NCI-H69 (cell line): ENCODE results near the gene SYNRG.
A peak's percentile ranks its signal among the peaks of the same experiment; 100 is the strongest.

Experiments
- DNase-seq: peaks from one replicate; lab custom pipeline; 2025; lab: John Stamatoyannopoulos, UW

The SYNRG gene

DNA sequence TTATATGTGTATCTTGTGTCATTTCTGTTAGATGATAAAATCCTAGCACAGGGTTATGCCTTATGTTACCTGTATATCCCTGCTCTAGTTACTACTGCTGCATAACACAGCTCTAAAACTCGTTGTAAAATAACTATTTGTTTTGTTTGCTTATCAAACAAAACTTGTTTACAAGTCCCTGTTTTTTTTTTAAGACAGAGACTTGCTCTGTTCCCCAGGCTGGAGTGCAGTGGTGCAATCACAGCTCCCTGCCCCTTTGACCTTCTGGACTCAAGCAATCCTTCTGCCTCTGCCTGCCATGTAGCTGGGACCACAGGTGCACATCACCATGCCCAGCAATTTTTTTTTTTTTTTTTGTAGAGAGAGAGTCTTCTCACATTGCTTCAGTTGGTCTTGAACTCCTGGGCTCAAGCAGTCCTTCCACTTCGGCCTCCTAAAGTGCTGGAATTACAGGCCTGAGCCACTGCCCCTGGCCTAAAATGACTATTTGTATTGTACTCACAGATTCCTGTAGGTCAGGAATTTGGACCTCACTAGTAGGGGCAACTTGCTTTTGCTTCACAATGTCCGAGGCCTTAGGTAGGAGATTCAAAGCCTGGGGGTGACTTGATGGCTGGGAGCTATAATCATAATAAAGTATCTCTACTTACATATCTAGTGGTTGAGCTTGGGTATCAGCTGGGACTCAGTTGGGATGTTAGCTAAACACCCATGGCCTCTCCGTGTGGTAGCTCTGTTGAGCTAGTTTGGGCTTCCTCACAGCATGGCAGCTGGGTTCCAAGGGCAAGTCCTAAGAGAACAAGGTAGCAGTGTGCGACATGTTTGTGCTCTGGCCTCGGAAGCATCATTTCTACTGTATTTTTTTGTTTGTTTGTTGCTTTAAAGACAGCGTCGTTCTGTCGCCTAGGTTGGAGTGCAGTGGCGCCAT is 106.9 kb downstream of the SYNRG start:
- DNase-seq = no peak

DNA sequence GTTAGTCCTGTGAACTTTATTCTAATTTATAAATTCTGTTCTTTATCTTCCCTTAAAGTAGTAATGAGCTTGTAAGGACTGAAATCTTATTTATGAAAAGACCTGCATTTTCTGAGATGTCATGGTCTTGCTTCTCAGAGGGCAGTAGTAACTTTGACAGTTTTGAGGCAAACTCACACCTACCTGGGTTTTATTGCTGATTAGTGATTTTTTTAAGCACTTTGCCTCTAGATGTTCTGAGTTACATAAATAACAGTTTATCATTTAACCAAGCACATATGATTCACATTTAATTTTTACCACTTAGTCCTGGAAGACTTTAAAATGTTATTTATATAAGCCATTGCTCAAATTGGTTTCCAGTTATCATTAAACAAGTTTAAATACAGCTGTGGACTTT is 108.8 kb downstream of the SYNRG start:
- no peak for DNase-seq

DNA sequence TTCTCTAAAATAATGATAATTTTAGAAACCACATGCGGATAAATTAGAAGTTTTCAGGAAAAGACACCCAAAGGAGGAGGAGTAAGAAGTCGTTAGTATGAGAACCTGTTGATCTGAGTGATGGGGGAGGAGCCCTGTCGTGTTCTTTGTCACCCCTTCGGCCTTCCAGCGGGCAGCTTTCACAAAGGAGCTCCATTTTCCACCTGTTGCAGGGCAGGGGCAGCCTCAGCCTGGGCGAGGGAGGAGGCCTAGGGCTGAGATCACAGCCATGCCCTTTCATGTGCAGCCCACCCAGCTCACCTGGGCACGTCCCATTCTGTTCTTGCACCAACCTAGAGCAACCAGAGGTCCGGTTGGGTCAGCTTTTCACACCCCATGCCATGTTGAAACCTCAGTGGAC is 114.2 kb downstream of the SYNRG start:
- DNase-seq = peak; percentile 18

DNA sequence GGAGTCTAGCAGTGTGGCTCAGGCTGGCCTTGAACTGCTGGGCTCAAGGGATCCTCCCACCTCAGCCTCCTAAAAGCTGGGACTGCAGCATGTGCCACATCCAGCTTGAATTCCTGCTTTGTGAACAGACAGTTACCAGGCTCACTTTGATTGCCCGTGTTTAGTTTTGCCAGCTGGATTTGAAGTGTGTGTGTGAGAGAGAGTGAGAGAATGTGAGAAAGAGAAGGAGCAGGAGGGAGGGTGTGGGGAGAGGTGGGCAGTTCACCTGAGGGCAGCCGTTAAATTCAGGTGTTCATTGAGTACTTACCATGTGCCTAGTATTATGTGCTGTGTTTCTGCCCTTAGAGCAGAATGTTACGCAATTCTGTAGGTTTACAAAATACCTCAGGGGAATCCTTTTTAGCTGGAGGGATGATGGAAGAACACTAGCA is 114.8 kb downstream of the SYNRG start:
- DNase-seq = peak; percentile 35

DNA sequence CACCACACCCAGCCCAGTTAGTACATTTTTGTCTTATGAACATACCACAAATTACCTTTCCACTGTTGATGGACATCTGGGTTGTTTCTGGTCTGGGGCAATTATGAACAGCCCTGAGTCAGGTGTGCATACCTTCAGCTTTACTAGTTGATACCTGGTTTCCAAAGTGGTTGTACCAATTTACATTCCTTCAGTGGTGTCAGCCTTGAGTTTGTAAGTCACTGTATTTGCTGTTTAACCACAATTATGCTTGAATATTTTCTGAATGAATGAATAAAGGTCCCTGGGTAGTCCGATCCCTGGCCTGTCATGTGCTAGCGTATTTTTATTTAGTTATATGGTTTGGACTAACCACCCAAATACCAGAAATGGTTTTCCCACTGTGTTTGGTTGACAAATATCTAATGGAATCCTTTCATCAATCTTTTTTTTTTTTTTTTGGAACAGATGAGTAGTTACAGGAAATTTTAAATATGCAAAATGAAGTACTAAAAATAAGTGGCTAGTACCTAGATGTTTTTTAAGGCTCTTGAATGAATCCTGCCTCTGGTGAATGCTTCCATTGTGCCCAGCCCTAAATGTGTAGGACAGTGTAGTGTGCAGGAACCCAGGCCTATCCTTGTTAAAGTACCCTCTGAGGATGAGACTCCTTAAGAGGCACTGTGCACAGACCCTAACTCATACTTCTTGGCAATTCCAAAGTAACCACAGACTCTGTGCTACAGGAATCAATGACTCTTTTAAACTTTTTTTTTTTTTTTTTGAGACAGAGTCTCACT is 115.8 kb downstream of the SYNRG start:
- DNase-seq = no peak

DNA sequence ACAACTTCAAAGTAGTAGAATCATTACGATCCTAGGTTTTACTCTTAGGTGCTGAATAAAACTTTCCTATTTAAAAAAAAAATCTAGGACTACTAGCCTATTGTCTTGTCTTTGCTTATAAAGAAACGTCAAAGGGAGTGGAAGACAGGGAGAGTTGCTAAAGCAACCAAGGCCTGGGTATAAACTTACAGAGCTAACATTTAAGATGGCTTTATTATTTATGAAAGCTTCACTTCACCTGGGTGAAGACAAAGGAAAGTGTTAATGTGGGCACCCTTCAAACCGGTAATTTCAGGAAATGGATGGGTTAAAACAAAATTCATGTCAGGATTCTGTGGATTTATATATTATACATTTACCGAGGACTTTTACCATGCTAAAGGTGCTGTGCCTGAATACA is 117.1 kb downstream of the SYNRG start:
- DNase-seq = peak; percentile 15

DNA sequence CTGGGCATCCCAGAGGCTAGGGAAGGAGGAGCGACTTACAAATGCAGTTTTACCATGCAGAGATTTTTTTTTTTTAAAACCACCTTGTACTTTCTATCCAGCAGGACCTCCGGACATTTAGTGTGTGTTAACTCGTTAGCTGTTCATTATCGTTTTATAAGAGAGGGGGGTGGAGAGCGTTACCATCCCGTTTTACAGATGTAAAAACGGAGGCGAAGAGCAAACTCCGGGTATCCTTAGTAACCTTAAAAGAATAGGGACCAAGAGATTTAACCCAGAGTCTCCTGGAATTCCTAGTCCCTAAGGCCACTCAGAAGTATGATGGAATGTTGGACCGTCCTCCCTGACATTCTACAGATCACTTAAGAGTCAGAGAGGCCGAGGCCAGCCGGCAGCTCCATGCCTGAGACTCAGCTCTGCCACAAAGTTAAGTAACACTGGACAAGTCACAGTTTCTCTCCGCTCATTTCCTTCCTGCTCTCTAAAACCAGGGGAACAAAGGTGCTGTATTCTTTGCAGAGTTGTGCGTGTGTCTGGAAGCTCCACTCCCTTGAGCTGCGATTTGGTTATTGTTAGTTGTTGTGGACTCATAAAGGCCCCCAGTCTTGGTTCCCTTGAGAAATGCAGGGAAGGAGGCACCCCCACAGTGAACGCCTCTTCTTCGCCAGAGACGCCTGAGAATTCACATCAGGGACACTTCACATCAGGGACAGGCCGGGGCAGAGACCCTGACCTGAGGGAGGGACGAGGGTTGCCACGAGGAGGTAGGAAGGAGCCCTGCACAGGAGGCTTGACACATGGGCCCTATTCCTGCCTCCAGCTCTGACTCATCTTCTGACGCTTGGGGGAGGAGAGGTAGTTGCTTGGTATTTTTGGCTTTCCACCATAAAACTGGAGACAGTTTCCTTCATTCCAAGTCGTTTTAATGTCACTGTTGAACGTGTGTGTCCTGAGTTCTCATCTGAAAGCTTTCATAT is 118.3 kb downstream of the SYNRG start:
- peak; percentile 43 for DNase-seq

DNA sequence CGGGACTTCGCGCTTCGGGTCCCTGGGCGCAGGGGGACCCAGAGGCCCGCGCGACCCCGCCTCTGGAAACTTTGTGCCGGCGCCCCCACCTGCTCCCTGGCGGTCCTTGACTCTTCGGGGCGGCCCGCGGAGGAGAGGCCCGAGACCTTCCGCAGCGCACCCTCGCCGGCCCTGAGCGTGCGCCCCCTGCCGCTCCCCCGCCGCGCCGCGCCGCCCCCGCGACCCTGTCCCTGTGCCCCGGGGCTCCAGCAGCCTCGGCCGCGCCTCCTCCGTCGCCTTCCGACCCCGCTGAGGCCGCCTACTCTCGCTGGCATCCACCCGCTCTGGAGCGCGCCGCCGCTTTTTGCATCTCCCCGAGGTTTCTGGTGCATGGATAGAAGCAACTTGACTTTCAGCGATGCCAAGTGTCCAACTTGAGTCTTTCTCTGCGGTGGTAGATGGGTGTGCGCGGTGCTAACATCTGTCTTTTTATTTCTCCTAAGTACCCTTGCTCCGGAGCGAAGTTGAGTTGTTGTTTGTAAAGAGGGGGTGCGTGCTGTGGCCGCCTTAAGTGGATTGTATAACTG is 119.1 kb downstream of the SYNRG start:
- DNase-seq = peak; percentile 84

DNA sequence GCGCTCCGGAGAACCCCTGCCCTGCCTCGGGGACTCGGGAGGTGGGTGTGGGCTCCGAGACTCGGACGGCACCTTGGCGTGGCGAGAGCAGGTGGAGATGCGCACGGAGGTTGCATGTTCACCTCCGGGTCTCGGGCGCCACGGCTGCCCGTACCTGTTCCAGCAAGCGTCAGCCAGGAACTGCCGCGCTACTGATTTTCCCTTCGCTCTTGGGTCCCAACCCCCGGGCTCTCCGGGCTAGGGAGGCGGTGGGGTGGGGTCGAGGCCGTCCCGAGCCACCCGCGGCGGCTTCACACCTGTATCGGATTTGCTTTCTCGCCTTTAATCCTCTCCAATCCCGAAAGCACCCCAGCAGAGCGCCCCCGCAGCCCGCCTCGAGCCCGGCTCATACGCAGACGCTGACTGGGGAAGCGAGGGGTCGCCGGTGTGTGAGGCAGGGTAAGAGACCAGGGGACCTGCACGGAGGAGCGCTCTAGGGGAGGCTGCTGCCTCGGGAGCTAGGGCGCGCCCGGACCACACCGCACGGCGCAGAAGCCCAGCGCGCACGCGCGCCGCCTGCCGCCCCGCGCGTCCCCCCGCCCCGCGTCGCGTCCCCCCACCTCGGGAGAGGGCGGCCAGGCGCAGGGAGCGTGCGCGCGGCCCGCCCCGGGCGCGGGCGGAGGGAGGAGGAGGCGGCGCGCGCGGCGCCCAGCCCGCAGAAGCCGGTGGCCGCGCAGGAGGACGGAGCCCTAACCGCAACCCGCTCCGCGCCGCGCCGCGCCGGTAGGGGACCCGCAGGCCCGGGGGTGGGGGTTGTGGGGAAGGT is 119.8 kb downstream of the SYNRG start, which contains the start of gene DUSP14:
Gene DUSP14, plus strand, starts transcription at position 695 of the 805 bp plus-strand sequence. CDS start 22,382 bp downstream, outside the sequence.
- peak; percentile 97 for DNase-seq

DNA sequence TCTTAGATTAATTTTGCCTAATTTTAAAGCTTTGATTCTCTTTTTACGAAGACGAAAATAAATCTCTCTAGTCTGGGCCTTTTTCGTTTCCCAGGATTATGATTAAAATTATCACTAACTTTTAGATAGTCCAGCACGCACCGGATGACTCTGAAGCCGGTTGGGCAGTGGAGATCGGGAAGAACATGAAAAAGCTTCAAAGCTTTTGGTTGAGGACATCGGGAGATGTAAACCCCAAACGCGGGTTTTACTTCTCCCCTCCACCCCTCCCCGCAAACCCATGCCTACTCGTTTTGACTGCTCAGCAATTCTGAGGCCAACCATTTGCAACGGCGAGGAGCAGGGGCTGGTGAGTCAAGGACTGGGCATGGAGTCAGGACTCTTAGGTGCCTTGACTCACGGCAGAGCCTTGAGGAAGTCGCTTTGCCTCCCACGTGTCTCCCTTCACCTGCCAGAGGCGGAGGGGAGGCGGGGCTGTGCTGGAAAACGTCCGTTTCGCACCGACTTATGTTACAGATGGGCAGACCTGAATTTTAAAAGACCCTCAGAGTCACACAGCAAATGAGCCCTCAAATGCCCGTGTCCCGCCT is 120.5 kb downstream of the SYNRG start:
- peak; percentile 89 for DNase-seq

DNA sequence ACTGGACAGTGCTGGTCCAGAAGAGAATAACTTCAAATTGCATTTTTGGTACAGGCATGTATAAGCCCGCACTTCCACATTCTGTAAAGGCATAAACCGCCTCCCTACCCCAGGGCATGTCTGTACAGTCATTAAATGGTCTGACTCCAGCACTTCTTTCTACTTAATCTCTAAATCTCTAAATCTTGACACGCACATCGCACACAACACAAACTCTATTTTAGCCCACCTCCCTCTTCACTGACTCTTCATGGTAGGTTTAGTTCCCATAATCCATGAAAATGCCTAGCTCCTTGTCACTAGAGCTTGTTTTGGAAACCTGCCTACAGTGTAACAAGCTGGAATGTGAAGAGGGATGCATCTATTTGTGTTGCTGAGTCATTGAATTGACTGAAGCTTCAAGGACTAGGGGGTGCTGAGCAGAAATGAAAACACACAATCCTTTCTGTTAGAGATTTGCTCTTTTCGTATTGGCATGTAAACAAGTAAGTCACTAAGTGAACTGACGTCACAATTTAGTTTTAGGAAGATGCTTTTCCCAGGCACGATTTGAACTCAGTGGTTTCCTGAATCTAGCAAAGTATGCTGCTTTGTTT is 121.1 kb downstream of the SYNRG start:
- DNase-seq = peak; percentile 80

DNA sequence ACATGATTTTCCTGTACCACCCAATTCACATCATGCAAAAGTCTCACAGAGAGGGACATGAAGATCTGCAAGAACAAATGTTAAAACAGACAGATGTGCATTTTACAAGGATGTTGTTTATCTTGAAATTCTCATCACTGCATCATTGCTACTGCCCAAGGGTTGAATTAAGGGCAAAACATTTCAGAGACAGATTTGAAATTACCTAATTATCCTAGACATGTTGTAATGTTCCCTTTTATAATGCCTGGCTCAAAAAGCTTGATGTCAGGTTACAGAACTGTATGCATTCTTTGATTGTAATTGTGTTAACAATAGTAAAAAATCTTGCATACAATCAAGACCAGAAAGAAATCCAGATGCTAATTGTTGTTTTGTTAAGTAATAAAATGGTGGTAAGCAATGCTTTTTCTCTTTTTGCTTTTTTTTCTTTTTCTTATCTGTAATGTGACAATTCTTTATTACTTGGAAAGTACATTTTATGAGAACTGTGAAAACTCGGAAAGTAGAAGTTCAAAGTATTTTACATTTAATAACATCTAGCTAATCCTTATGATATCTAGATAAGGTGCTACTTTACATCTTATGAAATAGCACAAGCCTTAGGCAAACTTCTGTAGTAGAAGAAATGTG is 123.2 kb downstream of the SYNRG start:
- peak; percentile 13 for DNase-seq

DNA sequence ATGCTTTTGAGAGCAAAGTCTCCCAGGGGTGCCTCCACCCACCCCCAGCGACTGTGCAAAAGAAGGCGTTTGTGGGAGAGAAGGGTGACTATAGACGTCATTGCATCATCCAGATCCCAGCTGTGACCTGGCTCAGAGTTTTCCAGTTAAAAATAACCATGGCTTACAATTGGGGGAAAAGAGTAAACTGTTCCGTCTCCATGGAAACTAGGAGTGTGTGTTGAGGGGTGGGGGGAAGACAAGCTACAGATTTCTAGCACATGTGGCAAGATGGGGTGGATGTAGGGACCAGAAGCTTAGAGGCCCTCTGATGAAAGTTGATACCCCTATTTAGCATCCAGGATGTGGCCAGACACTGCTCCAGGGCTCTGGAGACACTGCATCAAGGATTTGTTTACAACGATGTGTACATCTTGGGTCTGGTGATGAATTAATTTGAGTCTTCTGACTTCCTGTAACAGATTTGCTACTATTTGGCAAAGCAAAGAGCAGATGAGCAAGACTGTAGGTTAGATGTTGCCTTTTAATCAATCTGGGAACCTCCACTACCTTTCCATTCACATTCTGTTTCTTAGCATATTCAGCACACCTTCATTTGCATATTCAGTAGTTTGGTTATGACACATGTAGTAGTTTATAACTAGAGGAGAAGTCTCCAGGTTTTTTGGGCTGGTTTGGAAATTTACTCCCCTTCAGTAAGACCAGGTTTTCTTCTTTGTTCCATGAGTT is 125.7 kb downstream of the SYNRG start:
- DNase-seq = peak; percentile 91

DNA sequence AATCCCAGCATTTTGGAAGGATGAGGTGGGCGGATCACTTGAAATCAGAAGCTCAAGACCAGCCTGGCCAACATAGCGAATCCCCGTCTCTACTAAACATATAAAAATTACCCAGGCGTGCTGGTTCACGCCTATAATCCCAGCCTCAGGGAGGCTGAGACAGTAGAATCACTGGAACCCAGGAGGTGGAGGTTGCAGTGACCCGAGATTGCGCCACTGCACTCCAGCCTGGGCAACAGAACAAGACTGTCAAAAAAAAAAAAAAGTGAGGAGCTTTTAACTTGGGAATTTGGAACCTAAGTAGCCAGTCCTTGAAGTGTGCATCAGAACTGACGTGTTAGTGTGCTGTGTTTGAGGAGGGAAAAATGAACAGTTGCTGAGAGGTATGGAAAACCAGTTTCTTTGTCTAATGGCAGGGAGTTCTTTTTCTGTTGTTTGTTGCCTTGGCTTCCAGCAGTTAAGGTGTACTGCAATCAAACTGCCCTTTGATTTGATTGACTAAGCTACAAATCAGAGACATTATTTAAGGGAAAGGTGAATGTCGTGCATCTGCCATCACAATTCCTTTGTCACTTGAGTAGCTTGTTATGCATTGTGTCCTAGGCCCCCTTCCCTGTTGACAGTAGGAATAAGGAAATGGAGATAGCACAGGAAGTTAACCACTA is 128.1 kb downstream of the SYNRG start:
- DNase-seq = peak; percentile 37

DNA sequence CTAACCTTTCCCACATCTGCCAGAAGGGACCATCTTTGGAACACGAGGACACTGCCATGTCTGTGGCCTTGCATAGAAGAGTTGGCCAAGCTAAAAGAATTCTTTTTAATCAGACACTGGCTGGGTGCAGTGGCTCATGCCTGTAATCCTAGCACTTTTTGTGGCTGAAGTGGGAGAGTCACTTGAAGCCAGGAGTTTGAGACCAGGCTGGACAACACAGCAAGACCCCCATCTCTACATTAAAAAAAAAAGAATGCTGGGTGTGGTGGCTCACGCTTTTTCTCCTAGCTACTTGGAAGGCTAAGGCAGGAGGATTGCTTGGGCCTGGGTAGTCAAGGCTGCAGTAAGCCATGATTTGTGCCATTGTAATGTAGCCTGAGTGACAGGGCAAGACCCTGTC is 128.8 kb downstream of the SYNRG start:
- no peak for DNase-seq

DNA sequence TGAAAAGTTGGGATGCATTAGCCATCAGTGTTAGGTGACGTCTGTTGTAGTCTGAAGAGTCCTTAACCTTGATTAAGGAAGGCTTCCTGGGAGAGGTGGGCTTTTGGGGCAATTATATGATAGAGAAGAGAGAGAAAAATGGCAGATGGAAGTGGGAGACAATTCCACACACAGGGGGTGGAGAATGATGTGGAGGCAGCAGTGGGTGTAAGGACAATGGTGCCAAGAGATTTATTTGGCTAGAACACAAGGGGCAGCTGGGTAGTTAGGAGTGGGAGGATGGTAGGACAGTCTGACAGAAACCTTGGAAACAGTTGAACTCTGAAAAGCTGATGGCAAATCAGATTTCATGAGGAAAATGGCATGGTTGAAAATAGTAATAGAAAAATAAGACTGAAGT is 130.2 kb downstream of the SYNRG start:
- DNase-seq = no peak

DNA sequence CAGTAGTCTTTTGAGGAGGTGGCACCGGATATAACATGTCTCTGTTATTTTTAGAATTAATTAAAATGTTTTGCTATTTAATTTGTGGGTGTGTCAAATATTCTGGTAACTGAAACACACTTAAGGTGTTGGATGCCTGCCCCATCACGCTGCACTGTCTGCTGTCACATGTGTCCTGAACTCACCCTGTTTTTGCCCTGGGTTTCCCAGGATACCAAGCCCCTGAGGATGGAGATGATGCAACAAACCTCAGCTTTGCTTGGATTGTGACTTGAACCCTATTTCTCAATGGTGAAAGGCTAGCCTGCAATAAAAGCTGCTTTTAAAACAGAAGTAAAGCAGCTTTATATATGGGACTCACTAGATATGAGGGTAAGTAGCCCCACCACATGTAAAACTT is 131.0 kb downstream of the SYNRG start:
- DNase-seq = peak; percentile 56
